ENCODE results near the gene COPE.

The COPE gene

GRCh38 chr19:18849838-18850400, 69.3 kb downstream of the COPE start:
- no peak for DNase-seq

Measured in activated CD4-positive, alpha-beta T cell treated with anti-CD3 and anti-CD28 coated beads for 4 hours (primary cell).